ENCODE measurements around the gene RIPK1. TPM values are rescaled to one million over a fixed set of nuclear protein-coding genes. Genes with fewer than 3 reads are reported as not detected.

RIPK1 gene
- total and polyA plus RNA-seq, 2 donors (not counting 3 experiments of a cell fraction or from before 2014, with no cell fraction given): 11.2 to 20.6 TPM

DNA sequence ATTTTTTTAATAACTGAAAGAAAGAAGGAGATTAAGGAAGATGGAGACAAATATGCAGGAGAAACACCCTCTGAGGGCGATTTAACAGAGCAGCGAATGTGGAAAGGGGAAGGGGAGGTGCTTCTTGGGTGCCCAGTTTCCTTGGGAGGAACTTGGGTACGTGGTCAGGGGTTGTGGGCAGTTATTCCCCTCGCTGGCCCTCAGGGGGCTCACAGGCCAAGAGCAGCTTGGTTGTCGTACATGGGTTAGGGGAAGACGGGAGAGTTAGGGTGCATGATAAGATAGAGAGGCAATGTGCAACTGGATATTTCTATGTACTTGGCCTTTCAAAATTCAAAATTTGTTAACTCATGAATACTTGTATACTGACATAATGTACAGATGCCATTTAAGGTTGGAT is 96.1 kb downstream of the RIPK1 start:
- no peak overlapping the region for H3K4me2 ChIP-seq (ENCODE audit: insufficient read depth, low read length)
- no peaks in the 10 kb centered on the region for H3K79me2 ChIP-seq (ENCODE audit: control insufficient read depth, insufficient read depth, low read length)
- TF ChIP-seq, protein P1, sequence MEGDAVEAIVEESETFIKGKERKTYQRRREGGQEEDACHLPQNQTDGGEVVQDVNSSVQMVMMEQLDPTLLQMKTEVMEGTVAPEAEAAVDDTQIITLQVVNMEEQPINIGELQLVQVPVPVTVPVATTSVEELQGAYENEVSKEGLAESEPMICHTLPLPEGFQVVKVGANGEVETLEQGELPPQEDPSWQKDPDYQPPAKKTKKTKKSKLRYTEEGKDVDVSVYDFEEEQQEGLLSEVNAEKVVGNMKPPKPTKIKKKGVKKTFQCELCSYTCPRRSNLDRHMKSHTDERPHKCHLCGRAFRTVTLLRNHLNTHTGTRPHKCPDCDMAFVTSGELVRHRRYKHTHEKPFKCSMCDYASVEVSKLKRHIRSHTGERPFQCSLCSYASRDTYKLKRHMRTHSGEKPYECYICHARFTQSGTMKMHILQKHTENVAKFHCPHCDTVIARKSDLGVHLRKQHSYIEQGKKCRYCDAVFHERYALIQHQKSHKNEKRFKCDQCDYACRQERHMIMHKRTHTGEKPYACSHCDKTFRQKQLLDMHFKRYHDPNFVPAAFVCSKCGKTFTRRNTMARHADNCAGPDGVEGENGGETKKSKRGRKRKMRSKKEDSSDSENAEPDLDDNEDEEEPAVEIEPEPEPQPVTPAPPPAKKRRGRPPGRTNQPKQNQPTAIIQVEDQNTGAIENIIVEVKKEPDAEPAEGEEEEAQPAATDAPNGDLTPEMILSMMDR (IDR thresholded peaks at IDR 0.05; ENCODE audit: extremely low read depth in 1 of 2, insufficient read depth in 1 of 2, low read depth in 1 of 2, low read length in 2 of 2): no peak
- no peak for TF ChIP-seq POLR2AphosphoS5 (IDR thresholded peaks at IDR 0.05; ENCODE audit: insufficient read depth, low read depth, low read length)
- TF ChIP-seq POLR2A (IDR thresholded peaks at IDR 0.05; ENCODE audit: low read depth, low read length): no peak
- no peak for TF ChIP-seq JUN (IDR thresholded peaks at IDR 0.05; ENCODE audit: borderline replicate concordance, insufficient read depth, insufficient read length, low read depth)
- TF ChIP-seq EZH2 (IDR thresholded peaks at IDR 0.05; ENCODE audit: borderline replicate concordance, low read depth, low read length, severe bottlenecking): no peak
- TF ChIP-seq GATA2 (IDR thresholded peaks at IDR 0.05; ENCODE audit: insufficient read depth, insufficient read length, low read depth, low read length): no peak
- no peak for TF ChIP-seq FOS (IDR thresholded peaks at IDR 0.05; ENCODE audit: borderline replicate concordance, insufficient read depth, low read length)
- TF ChIP-seq, protein P2, sequence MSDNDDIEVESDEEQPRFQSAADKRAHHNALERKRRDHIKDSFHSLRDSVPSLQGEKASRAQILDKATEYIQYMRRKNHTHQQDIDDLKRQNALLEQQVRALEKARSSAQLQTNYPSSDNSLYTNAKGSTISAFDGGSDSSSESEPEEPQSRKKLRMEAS (IDR thresholded peaks at IDR 0.05; ENCODE audit: insufficient read depth, insufficient read length): no peak
- TF ChIP-seq MYC (IDR thresholded peaks at IDR 0.05; ENCODE audit: low read depth, low read length): no peak
- no peaks in the 10 kb centered on the region for H3K9me1 ChIP-seq (replicated peaks; ENCODE audit: control insufficient read depth, extremely low read depth, insufficient read depth, low read length)
- peaks cover 27% of the 10 kb centered on the region for H3K4me1 ChIP-seq (ENCODE audit: control insufficient read depth, extremely low read depth, insufficient read depth, low read length)
- no peak overlapping the region for H2AFZ ChIP-seq (ENCODE audit: low read depth, low read length)
- ChIA-PET CTCF (no interaction called here), POLR2A (no interaction called here)
- no peaks in the 10 kb centered on the region for H3K36me3 ChIP-seq (ENCODE audit: control insufficient read depth in 2 of 2, extremely low read depth in 1 of 2, insufficient read depth in 2 of 2, low read length in 2 of 2)
- DNase-seq (ENCODE audit: low read depth, low spot score) (no peak), FAIRE-seq (no peak)
- H3K27ac ChIP-seq (ENCODE audit: insufficient read depth, low read depth, low read length): no peak overlapping the region
- H3K9ac ChIP-seq (replicated peaks; ENCODE audit: extremely low read depth, insufficient read depth, low read length): no peak overlapping the region
- no peaks in the 10 kb centered on the region for H4K20me1 ChIP-seq (replicated peaks; ENCODE audit: control insufficient read depth, extremely low read depth, insufficient read depth, low read length)
- no TSS peak for BruUV-seq (replicated peaks)
- intact Hi-C loops (cut with micrococcal nuclease) (no loop called here), dilution Hi-C loops (cut with MboI; ENCODE audit: extremely low pct_ligation_motif_present, low sequenced_read_pairs) (no loop called here)
- H3K4me3 ChIP-seq (replicated peaks in 1 of 3; ENCODE audit: insufficient read depth in 1 of 3, low read depth in 1 of 3, low read length in 3 of 3): no peak overlapping the region
- no peaks in the 10 kb centered on the region for H3K27me3 ChIP-seq (ENCODE audit: control insufficient read depth in 2 of 2, insufficient read depth in 2 of 2, low read length in 2 of 2)
- H3K9me3 ChIP-seq (replicated peaks; ENCODE audit: control insufficient read depth, insufficient read depth, low read length): no peaks in the 10 kb centered on the region

Small RNA genes within 50 kb of the gene (small RNA-seq; reads per million reads assigned to genes)
- gene AL133351.4 (ENCODE audit: insufficient read depth, insufficient read length, low read depth, low replicate concordance) (not detected), gene RNA5SP201 (ENCODE audit: insufficient read depth, insufficient read length, low read depth, low replicate concordance) (not detected)

Other genes starting within 250 kb of the RIPK1 start
- gene SERPINB1, start 226.6 kb upstream of the RIPK1 start, total RNA-seq: 23.3 and 24.0 TPM in 2 replicates
- gene SERPINB1, start 226.6 kb upstream of the RIPK1 start, polyA plus RNA-seq: 5.9 and 6.7 TPM in 2 replicates
- gene SERPINB9, start 165.2 kb upstream of the RIPK1 start, total RNA-seq: 37.0 and 58.0 TPM in 2 replicates
- 47.3 and 51.6 TPM in 2 replicates for gene SERPINB9, start 165.2 kb upstream of the RIPK1 start, polyA plus RNA-seq
- 145 and 155 TPM in 2 replicates for gene SERPINB6, start 96.9 kb upstream of the RIPK1 start, total RNA-seq
- gene SERPINB6, start 96.9 kb upstream of the RIPK1 start, polyA plus RNA-seq: 148 and 151 TPM in 2 replicates
- gene NQO2, start 68.6 kb upstream of the RIPK1 start, total RNA-seq: 27.6 and 31.6 TPM in 2 replicates
- 44.1 and 48.0 TPM in 2 replicates for gene NQO2, start 68.6 kb upstream of the RIPK1 start, polyA plus RNA-seq
- 14.8 and 16.6 TPM in 2 replicates for gene BPHL, start 50.2 kb downstream of the RIPK1 start, total RNA-seq
- 10.3 and 12.3 TPM in 2 replicates for gene BPHL, start 50.2 kb downstream of the RIPK1 start, polyA plus RNA-seq
- gene TUBB2A, start 89.0 kb downstream of the RIPK1 start, total RNA-seq: 73.2 and 80.3 TPM in 2 replicates
- 99.2 and 128 TPM in 2 replicates for gene TUBB2A, start 89.0 kb downstream of the RIPK1 start, polyA plus RNA-seq
- 3.6 and 8.3 TPM in 2 replicates for gene TUBB2B, start 159.2 kb downstream of the RIPK1 start, total RNA-seq
- gene TUBB2B, start 159.2 kb downstream of the RIPK1 start, polyA plus RNA-seq: 5.1 and 7.8 TPM in 2 replicates
- 31.1 and 31.4 TPM in 2 replicates for gene PSMG4, start 190.5 kb downstream of the RIPK1 start, total RNA-seq
- gene PSMG4, start 190.5 kb downstream of the RIPK1 start, polyA plus RNA-seq: 46.0 and 72.2 TPM in 2 replicates